Measurements from ENCODE around the gene SEMA3F.

- no peak for TF ChIP-seq POLR2A (IDR thresholded peaks at IDR 0.05)
- no peak for TF ChIP-seq CTCF (IDR thresholded peaks at IDR 0.05)
Observed at GRCh38 chr3:50230794-50231125, 75.6 kb downstream of the SEMA3F start.
